ENCODE measurements around the gene QDPR.
"Not testable (repeated sequence)": the region's sequence is repeated elsewhere in the genome, so short reads cannot be mapped to it uniquely, and the experiment has no call there.

Gene QDPR

DNA sequence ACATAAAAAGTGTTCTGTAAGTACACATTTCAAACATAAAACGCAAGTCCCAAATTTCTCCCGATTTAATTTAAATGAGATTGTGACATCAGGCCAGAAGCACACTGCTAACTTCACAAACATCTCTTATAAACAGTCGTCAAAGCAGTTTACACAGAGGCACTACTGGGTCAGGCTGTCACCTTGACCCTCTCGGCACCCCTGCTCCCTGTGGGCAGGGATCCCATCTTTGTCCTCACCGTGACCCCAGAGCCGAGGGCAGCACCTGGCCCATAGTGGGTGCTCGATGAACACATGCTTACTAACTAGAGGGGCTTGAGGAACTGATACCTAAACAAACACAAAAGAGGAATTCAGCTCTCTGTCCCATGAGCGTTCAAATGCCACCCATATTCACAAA is 22.2 kb downstream of the QDPR start:
- DNase-seq = no peak

DNA sequence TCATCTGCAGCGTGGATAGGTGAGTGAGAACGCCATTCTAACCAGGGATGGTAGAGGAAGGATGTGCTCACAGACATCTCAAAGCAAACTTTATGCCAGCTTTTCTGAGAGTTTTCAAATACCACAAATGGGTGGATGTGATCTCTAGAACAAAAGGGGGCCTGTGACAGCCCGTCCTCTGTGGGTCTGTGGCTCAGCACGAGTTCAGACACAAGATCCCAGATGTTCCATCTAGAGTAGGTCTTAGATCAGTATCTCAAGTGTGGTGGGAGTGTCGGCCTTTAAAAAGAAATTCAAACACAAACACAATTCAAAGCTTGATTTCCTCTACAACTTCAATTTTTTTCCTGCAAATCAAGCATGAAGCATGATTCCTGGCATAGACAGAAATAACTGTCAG is 22.8 kb downstream of the QDPR start:
- no peak for DNase-seq

DNA sequence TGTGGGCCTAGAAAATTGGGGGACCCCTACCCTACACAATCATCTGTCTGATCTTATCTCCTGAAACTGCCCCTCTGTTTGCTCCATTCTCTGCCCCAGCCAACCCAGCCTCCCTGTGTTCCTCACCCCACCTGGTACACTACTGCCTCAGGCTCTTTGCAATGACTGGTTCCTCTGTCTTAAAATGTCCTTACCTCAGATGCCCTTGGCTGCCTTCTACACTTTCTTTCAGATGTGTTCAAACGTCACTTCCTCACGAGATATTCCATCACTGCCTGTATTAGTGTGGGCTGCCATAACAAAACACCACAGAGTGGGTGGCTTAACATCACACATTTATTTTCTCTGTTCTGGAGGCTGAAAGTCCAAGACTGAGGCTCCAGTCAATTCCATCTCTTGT is 29.2 kb downstream of the QDPR start:
- DNase-seq = no peak

DNA sequence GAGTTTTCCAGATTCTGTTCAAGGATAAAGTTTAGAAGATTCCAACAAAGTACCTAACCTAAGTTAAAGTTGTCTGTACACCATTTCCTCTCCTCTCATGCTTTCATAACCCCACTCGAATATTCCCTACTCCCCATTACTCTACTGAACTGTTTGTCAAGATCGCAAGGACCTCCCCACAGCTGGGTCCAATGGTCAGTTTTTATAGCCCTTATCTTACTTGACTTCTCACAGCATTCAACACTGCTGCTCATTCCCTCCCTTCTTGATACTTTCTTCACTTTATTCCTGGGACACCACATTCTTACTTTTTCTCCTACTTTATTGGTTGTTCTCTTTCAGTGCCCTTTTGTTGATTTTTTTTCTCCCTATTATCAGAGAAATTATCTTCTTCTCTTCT is 30.9 kb downstream of the QDPR start:
- no peak for DNase-seq

DNA sequence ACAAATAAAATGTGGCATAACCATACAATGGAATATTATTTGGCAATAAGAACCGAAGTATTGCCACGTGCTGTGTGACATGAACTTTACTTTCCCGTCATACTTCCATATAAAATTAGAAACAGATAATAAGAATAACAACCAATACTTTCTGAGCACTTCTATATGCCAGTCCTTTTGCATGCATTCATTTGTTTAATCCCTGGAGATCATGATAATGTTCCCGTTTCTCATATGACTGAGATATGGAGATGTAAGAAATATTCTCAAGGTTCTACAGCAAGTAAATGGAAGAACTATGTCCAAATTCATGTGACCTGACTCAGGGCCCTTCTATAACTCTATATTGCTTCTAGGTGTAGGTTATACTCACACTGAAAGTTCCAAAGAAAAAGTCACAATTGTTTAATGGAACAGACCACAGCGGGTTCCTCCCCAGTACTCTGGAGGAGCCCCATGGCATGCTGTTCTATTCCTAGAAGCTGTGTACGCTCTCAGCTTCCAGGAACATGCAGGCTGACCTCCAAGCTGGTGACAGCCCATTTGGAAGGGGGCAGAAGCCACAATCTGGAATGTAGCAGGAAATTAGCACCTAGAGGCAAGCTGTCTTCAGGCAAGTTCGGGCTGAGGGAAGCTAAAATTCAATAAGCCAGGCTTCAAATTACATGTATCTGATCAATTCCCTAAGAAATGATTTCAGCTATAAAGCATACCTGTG is 31.5 kb downstream of the QDPR start:
- DNase-seq = no peak

DNA sequence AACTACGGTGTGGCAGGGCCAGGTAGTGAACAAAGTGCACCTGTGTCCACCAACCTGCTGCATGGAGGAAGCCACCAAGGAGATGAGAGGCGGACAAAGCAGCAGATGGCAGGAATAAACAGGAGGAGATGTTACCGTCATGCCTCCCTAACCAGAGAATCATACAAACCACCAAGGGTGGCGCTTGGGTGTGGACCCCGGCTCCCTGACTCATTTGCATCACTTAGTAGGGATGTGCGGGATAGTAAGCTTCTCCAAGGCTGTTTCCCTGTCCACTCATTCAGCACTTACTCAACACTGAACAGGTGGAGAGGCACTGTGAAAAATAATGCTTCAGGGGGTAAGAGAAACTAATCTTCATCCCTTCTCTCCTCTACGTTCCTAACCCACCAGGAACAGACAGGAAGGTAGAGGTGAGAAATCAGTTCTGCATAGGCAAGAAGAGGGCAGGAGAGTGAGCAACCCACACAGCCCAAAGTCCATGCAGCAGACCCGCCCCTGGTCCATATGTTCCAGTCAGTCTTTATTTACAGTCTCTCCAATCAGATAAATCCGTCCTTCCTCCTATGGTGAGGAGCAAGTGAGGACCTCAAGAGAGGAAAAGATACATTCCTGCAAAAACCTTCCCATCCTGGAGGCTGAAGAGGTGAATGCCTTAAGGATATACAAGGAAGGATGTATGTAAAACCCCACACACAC is 34.0 kb downstream of the QDPR start:
- no peak for DNase-seq

DNA sequence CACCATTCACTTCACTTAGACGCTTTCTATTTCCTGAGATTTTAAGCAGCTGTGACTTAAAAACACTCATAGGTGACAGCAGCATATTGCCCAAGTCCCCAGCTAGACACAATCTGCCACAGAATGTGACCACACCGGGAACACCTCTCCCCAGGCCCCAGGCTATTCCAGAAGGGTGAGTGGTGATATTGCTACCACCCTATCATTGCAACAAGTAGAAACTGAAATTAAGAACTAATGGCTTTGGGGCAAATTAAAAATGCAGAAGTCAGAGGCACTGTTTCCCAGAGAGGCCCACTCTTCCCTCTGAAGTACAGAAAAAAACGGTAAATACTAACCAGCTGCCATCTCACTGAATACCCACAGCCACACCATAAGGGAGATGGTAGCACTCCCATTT is 35.0 kb downstream of the QDPR start:
- no peak for DNase-seq

DNA sequence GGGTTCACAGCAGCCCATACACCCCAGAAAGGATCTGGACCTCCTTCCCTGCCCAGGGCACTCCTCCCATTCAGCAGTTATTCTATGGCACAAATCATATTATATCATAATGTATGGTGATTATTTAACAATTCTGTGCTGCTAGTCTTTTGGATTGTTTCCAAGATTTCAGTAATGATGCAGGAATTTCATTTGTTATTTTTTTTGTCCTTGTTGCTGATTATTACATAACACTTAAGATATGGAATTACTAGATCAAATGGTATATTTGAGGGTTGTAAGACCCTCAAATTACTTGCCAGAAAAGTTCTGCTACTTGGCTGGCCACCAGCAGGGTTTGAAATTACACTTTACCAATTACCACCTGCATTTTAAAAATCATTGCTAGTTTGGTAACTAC is 36.4 kb downstream of the QDPR start:
- DNase-seq = no peak

DNA sequence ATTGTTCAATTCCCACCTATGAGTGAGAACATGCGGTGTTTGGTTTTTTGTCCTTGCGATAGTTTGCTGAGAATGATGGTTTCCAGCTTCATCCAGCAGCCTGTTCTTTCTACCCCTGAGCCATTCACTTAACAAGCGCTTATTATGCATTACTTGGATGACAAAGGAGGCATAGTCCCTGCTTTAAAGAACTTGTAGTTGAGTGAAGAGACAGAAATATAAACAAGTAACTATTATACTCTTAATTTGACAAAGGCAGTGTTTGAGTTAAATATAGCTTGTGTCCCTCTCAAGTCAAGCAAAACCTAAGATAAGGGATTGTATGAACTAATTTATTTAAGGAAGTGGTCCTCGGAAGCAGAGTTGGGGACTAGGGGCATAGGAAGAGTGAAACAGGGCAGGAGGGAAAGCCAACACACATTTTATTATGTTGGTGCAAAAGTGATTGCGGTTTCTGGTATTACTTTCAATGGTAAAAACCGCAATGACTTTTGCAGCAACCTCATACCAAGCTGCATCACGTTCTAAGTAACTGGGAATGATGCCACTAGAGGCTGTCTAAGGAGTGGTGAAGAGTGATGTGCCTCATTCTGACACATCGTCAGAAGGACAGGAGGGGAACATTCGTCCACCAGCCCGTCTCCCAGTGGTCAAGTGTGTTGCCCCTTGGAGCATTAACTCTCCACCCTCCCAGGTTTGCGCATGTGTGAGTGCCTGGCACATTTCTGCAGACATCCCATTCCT is 41.8 kb downstream of the QDPR start:
- no peak for DNase-seq

DNA sequence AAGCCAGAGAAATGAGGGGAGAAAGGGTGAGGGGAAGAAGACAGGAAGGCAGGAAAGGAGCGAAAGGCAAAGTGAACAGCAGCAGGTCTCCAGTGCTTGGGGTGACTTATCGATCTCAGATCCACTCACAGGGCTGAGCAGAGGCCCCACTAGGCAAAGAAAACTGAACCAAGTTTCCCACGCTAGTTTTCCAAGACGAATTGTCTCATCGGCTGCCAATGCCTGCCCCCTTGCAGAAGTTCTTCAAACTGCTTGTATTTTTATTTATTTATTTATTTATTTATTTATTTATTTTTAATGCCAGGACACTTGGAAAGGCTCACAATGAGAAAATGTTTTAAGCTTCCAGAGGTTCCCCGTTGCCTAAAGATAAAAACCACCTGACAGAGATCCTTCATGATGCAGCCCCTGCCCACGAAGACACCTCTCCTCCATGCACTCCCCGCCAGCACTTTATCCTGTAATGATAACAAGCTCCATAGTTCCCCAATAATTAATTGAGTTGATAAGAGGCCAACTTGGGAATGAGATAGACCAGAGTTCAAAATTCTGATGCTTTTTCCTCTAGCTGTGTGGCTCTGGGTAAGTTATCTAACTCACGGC is 43.2 kb downstream of the QDPR start:
- DNase-seq = no peak

DNA sequence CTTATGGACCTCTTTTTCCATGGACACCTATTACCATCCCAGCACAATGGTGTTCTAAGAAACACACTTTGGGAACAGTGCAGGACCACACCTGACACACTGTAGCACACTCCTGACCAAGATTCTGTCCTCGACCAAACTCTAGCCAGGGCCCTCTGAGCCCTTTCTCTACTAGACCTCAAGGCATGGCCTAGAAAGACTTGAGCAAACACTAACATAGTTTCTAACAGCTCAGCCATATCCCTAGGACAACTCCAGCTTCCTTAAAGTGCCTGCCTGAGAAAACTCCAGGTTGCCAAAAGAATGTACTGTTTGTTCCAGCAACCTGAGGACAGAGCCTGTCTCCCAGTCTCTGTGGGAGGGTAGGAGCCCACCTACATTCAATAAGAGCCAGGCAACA is 48.3 kb downstream of the QDPR start:
- no peak for DNase-seq

DNA sequence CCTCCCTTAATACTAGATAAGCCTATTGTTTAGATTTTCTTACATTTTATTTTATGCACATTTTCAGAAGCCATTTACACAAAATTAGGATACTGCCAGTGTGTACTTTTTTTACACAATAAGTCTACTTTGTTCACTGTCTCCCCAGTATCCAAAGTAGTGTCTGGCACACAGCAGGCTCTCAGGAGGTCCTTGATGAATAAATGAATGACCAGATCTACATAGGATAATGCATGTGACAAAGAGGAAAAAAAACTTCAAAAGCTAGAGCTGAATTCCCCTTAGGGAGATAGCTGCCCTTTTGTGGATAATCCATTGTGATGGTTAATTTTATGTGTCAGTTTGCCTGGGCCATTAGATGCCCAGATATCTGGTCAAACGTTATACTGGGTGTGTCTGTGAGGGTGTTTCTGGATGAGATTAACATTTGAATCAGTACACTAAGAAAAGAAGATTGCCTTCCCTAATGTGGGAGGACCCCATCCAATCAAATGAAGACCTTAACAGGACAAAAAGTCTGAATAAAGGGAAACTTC is 61.6 kb downstream of the QDPR start:
- DNase-seq = no peak

DNA sequence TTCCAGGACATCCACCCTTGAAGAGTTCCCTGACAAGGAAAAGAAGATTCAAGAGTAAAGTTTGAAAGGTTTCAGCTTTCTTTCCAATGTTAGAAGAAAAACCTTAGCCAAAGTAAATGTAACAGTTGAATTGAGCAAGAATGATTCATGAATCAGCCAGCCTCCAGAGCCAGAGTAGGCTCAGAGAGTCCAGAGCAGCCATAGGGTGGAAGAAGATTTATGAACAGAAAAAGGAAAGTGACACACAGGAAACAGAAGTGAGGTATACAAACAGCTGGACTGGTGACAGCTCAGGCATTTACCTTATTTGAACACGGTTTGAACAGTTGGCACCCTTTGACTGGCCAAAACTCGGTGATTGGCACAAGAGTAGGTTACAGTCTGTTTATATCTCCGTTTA is 63.2 kb downstream of the QDPR start:
- no peak for DNase-seq

DNA sequence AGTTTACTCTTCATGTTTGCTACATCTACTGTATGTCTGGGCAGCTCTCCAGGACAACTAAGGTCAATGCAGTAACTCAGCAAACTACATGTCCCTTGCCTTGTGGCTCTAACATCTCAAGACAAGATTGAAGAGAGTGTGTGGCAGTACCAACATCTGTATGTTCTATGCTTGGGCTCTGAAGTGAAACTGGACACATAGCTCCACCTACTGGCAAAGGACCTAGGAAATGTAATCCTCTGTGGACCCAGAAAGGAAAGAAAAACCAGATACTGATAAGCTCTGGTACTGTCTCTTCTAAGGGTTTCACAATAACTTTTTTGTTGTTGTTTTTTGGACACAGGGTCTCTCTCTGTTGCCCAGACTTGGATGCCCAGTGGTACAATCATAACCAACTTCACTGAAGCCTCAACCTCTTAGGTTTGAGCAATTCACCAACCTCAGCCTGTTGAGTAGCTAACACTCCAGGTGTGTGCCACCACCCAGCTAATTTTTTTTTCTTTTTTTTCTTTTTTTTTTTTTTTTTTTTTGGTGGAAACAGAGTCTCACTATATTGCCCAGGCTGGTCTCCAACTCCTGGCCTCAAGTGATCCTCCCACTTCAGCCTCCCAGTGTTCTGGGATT is 64.1 kb downstream of the QDPR start:
- peak; percentile 12 for DNase-seq

DNA sequence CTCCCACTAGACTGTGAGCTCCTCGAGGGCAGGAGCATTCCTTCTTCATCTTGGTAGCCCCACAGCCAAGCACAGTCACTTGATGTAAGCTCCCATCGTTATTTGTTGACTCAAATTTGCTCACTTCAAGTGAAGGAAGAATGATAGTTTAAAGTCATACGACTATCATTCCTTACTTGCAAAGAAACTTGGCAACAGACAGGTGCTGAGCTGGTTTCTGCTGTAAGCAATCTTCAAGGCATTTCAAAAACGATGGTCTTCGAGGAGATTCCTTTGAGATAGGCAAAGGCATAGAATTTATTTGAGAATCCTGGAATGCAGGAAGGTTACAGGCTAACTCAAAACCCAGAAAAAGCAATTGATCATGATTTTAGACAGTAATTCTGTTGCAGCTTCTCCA is 64.8 kb downstream of the QDPR start:
- no peak for DNase-seq

DNA sequence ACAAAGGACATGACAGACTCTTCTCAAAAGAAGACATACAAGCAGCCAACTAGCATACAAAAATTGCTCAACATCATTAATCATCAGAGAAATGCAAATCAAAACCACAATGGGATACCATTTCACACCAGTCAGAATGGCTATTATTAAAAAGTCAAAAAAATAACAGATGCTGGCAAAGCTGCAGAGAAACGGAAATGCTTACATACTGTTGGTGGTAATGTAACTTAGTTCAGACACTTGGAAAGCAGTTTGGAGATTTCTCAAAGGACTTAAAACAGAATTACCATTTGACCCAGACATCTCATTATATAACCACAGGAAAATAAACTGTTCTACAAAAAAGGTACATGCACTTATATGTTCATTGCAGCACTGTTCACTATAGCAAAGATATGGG is 69.4 kb downstream of the QDPR start:
- not testable (repeated sequence) for DNase-seq

DNA sequence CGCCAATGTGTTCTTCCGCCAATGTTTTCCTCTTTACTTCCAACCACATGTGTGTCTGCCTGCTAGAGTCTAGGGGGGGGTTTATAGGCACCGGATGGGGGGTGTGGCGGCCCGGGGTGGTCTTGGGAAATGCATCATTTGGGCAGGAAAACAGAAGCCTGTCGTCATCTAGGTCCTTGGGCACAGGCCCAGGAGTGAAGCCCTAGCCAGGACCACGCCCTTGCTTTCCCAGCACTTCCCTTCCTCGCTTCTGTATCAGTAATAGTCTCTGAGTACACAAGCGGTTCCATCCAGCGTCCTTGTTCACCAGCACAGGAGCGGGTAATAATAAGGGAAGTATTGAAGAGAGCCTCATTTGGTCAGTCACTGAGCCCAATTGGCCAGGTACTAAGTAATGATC is 74.5 kb downstream of the QDPR start:
- DNase-seq = no peak

DNA sequence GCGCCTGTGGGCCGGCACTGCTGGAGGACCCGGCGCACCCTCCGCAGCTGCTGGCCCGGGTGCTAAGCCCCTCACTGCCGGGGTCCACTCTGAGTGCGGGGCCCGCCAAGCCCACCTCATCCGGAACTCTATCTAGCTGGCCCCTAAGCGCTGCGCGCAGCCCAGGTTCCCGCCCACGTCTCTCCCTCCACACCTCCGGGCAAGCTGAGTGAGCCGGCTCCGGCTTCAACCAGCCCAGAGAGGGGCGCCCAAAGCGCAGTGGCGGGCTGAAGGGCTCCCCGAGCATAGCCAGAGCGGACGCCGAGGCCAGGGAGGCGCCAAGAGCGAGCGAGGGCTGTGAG is 75.2 kb downstream of the QDPR start:
- no peak for DNase-seq
